ENCODE measurements around the gene UBE2D2. TPM values are rescaled to one million over a fixed set of nuclear protein-coding genes. Genes with fewer than 3 reads are reported as not detected.

UBE2D2 gene
- total RNA-seq, 1 experiment from 2014 or later: 115 TPM

DNA sequence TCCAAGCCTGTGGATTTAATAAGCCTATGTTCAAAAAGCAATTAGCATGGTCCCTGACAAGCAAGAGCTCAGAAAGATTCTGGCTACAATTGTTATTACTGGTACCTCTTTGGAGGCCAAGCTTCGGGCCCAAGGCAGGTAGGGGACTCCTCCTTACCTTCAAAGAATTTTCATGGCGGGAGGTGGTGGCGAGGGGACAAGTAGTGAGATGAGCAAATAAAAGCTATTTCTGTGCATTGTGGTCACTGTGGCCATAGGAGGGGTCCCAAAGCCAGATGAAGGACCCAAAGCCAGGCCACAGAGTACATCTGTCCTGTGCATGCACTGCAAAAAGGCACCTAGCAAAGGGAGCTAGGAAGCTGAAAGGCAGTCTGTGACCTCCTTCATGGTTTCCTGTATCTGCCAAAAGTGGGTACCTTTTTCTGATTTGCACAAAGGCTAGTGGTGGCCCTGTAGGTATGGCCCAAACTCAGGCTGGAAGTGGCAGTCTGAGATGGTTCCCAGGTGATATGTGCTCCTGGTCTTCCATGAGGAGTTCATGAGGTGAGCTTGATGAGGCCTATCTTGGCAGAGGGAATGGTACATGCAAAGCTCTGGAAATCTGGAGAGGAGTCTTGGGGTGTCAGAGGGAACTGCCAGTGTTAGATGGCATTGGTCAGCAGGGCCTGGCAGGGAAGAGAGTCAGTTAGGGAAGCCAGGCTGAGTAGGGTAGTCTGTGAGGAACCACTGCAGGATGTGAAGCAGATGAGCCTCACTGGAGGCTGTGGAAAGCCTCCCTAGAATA lies 83.7 kb downstream of the UBE2D2 start:
- no peaks in the 10 kb centered on the region for H3K27me3 ChIP-seq (ENCODE audit: insufficient read depth, low read depth)
- no TSS peak for BruUV-seq (replicated peaks)
- CTCF ChIA-PET: interaction anchor here (0.5 kb wide), 1 partner anchor 139 kb away, joined by 5 read pairs; no protein-coding TSS in a partner anchor

DNA sequence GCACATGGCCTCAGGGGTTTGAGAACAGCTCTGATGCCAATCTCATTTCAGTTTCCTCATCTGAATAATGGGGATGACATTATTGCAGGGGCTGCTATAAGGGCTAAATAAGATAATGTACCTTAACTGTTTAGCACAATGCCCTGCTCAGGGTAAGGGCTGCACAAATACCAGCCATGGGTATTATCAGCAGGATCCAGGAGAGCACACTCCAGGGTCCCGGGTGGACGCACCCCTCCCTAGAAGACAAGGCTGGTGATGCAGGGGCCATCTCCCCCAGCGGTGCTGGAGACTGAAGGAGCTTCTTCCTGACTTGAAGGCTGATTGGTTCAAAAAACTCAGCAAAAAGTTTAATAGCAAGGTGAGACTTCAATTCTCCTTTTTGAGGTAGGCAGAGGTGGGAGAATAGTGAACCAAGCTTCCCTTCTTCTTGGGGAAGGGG lies 84.3 kb downstream of the UBE2D2 start:
- Histone ChIP-seq H3K9me2 (ENCODE audit: insufficient read depth) (no peaks in the 10 kb centered on the region), H3K4me2 (no peak overlapping the region), H3F3A (ENCODE audit: insufficient read depth, low read depth) (peaks cover 29% of the 10 kb centered on the region; the same call in 1 of the 2 replicates), H3K4me1 (replicated peaks; ENCODE audit: insufficient read depth) (peaks cover 68% of the 10 kb centered on the region), H3K4me3 (no peak overlapping the region), H4K20me1 (ENCODE audit: insufficient read depth) (no peaks in the 10 kb centered on the region), H3K79me2 (ENCODE audit: low read depth) (peaks cover 17% of the 10 kb centered on the region), H3K27ac (no peak overlapping the region), H3K27me3 (ENCODE audit: insufficient read depth, low read depth) (no peaks in the 10 kb centered on the region), H2AFZ (no peak overlapping the region), H3K36me3 (ENCODE audit: low read depth) (no peaks in the 10 kb centered on the region), H3K9me3 (ENCODE audit: insufficient read depth, low read depth) (no peaks in the 10 kb centered on the region)
- peak in 1 of 2 experiments; percentile 16 for DNase-seq
- ChIA-PET POLR2A (ENCODE audit: unreplicated experiment) (interaction anchor here (0.6 kb wide), 1 partner anchor 270 kb away, joined by 5 read pairs; no protein-coding TSS in a partner anchor), CTCF (no interaction called here)
- TF ChIP-seq, protein P1, sequence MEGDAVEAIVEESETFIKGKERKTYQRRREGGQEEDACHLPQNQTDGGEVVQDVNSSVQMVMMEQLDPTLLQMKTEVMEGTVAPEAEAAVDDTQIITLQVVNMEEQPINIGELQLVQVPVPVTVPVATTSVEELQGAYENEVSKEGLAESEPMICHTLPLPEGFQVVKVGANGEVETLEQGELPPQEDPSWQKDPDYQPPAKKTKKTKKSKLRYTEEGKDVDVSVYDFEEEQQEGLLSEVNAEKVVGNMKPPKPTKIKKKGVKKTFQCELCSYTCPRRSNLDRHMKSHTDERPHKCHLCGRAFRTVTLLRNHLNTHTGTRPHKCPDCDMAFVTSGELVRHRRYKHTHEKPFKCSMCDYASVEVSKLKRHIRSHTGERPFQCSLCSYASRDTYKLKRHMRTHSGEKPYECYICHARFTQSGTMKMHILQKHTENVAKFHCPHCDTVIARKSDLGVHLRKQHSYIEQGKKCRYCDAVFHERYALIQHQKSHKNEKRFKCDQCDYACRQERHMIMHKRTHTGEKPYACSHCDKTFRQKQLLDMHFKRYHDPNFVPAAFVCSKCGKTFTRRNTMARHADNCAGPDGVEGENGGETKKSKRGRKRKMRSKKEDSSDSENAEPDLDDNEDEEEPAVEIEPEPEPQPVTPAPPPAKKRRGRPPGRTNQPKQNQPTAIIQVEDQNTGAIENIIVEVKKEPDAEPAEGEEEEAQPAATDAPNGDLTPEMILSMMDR (conservative IDR thresholded peaks at IDR 0.05): no peak
- no peak for TF ChIP-seq EZH2 (IDR thresholded peaks at IDR 0.05; ENCODE audit: low read depth)
- BruUV-seq (replicated peaks): no TSS peak
- intact Hi-C loops (cut with micrococcal nuclease; ENCODE audit: unreplicated experiment): no loop called here

More for the DNA sequence above, 83.7 kb downstream of the UBE2D2 start:
- Histone ChIP-seq H4K20me1 (ENCODE audit: insufficient read depth) (no peaks in the 10 kb centered on the region), H3K4me3 (no peak overlapping the region), H2AFZ (no peak overlapping the region), H3K79me2 (ENCODE audit: low read depth) (peaks cover 11% of the 10 kb centered on the region), H3K9me2 (ENCODE audit: insufficient read depth) (no peaks in the 10 kb centered on the region), H3F3A (ENCODE audit: insufficient read depth, low read depth) (peaks cover 26% of the 10 kb centered on the region; the same call in 1 of the 2 replicates), H3K4me1 (replicated peaks; ENCODE audit: insufficient read depth) (peaks cover 68% of the 10 kb centered on the region), H3K27ac (no peak overlapping the region), H3K9me3 (ENCODE audit: insufficient read depth, low read depth) (no peaks in the 10 kb centered on the region), H3K36me3 (ENCODE audit: low read depth) (no peaks in the 10 kb centered on the region), H3K4me2 (peak overlapping the region; percentile 81)
- DNase-seq: peak in 1 of 2 experiments; percentile 31
- intact Hi-C loops (cut with micrococcal nuclease; ENCODE audit: unreplicated experiment): no loop called here
- POLR2A ChIA-PET (ENCODE audit: unreplicated experiment): interaction anchor here (0.6 kb wide), 1 partner anchor 269 kb away, joined by 5 read pairs; no protein-coding TSS in a partner anchor
- no peak for TF ChIP-seq EZH2 (IDR thresholded peaks at IDR 0.05; ENCODE audit: low read depth)
- TF ChIP-seq, protein P1 (conservative IDR thresholded peaks at IDR 0.05): no peak

DNA sequence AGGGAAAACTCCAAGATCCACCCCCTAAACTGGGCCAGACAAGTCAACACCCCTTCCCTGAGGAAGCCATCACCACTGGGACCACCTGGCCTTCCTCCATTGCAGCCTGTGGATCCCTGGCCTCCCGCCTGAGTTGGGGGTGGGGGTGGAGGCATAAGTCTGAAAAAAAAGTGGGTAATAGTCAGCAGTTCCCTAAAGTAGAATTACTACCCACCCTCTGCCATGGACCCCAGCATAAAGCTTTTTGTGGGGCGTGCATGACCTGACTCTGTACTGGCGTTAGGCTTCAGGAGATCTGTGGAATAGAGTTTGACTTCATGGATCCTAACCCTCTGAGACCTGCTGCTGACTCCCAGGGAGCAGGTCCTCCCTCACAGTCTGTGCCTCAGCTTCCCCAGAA lies 85.0 kb downstream of the UBE2D2 start:
- peaks cover 68% of the 10 kb centered on the region for H3K4me1 ChIP-seq (replicated peaks; ENCODE audit: insufficient read depth)

More for the DNA sequence above, 85.0 kb downstream of the UBE2D2 start:
- Histone ChIP-seq H3K27ac (no peak overlapping the region), H3K9me2 (ENCODE audit: insufficient read depth) (no peaks in the 10 kb centered on the region), H3K79me2 (ENCODE audit: low read depth) (peaks cover 24% of the 10 kb centered on the region), H2AFZ (no peak overlapping the region), H3K27me3 (ENCODE audit: insufficient read depth, low read depth) (no peaks in the 10 kb centered on the region), H3K4me2 (no peak overlapping the region), H3F3A (ENCODE audit: insufficient read depth, low read depth) (peaks cover 36% of the 10 kb centered on the region; the same call in 1 of the 2 replicates), H4K20me1 (ENCODE audit: insufficient read depth) (peaks cover 6% of the 10 kb centered on the region; the same call in 1 of the 2 replicates), H3K36me3 (ENCODE audit: low read depth) (no peaks in the 10 kb centered on the region), H3K9me3 (ENCODE audit: insufficient read depth, low read depth) (no peaks in the 10 kb centered on the region), H3K4me3 (no peak overlapping the region)
- CTCF ChIA-PET: interaction anchor here (0.9 kb wide), 1 partner anchor 131 kb away, joined by 3 read pairs; no protein-coding TSS in a partner anchor
- BruUV-seq (replicated peaks): no TSS peak
- intact Hi-C loops (cut with micrococcal nuclease; ENCODE audit: unreplicated experiment): no loop called here
- POLR2A ChIA-PET (ENCODE audit: unreplicated experiment): no interaction called here
- no peak for TF ChIP-seq EZH2 (IDR thresholded peaks at IDR 0.05; ENCODE audit: low read depth)
- TF ChIP-seq, protein P1 (conservative IDR thresholded peaks at IDR 0.05): no peak
- DNase-seq: no peak

All from PC-9 (cell line).